GM23338 (cell line): ENCODE results near the gene GUCY2C.

Experiments used
- CREB1 ChIP-seq: fragments of 250-450 bp; sonication (Bioruptor Pico); IDR thresholded peaks from 2 replicates; pipeline ENCODE4 v1.5.0; 2020; ENCODE audit warnings: low read depth, mild to moderate bottlenecking, moderate library complexity
- EZH2 ChIP-seq: fragments of 200-600 bp; sonication (generic); IDR thresholded peaks from one replicate; pipeline ENCODE4 v1.8.0; 2017; ENCODE audit warnings: antibody characterized with exemption, mild to moderate bottlenecking, low read depth; ENCODE audit not compliant: unreplicated experiment
- EZH2phosphoT487 ChIP-seq: fragments of 200-600 bp; sonication (generic); IDR thresholded peaks from one replicate; pipeline ENCODE4 v1.8.1; 2018; ENCODE audit warnings: antibody characterized with exemption; ENCODE audit not compliant: unreplicated experiment
- NANOG ChIP-seq: IDR thresholded peaks from 2 replicates; pipeline ENCODE4 v1.6.1; 2016; ENCODE audit warnings: antibody characterized with exemption, borderline replicate concordance
- POLR2AphosphoS5 ChIP-seq: IDR thresholded peaks from 2 replicates; pipeline ENCODE4 v1.6.1; 2016; ENCODE audit warnings: antibody characterized with exemption, low read depth
- STAT1 ChIP-seq: IDR thresholded peaks from one replicate; pipeline ENCODE4 v1.6.1; 2016; ENCODE audit warnings: antibody characterized with exemption; ENCODE audit not compliant: unreplicated experiment
- ZNF331 ChIP-seq: fragments of 250-450 bp; sonication (Bioruptor Pico); IDR thresholded peaks from 2 replicates; pipeline ENCODE4 v1.5.0; 2020; ENCODE audit warnings: low read depth, mild to moderate bottlenecking, moderate library complexity
- TF ChIP-seq, protein P1 (sequence below), 2 experiments: fragments of 200-600 bp in 1 of 2; sonication (generic) in 1 of 2; conservative IDR thresholded peaks; 2 replicates each; pipeline versions ENCODE4 v1.5.1 to v1.6.1; 2016 to 2017; ENCODE audit warnings: antibody characterized with exemption in 2 of 2, low read depth in 2 of 2, mild to moderate bottlenecking in 2 of 2, moderate library complexity in 1 of 2
- TF ChIP-seq, protein P2 (sequence below): IDR thresholded peaks from 2 replicates; pipeline ENCODE4 v1.6.1; 2016; ENCODE audit warnings: antibody characterized with exemption
- TF ChIP-seq, protein P3 (sequence below): IDR thresholded peaks from one replicate; pipeline ENCODE4 v1.6.1; 2018; ENCODE audit warnings: antibody characterized with exemption; ENCODE audit not compliant: unreplicated experiment

DNA sequence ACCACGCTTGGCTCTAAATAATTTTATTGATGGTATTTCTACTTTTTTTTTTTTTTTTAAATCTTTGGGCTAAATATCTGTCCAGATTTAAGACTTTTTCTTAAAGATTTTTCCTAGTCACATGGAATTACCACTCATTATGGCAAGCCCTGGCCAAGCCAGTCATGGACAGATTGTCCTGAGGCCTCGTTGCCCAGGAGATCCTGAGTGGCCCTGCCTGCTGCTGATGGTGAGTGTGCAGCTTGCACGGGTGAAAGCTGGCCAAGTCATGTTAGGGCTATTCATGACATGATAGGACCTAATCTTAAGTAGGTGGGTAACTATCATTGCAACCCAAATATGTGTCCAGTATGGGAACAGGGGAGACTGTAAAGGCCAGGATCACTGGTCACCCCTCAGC is 27.8 kb downstream of the GUCY2C start:
- TF ChIP-seq, protein P1, sequence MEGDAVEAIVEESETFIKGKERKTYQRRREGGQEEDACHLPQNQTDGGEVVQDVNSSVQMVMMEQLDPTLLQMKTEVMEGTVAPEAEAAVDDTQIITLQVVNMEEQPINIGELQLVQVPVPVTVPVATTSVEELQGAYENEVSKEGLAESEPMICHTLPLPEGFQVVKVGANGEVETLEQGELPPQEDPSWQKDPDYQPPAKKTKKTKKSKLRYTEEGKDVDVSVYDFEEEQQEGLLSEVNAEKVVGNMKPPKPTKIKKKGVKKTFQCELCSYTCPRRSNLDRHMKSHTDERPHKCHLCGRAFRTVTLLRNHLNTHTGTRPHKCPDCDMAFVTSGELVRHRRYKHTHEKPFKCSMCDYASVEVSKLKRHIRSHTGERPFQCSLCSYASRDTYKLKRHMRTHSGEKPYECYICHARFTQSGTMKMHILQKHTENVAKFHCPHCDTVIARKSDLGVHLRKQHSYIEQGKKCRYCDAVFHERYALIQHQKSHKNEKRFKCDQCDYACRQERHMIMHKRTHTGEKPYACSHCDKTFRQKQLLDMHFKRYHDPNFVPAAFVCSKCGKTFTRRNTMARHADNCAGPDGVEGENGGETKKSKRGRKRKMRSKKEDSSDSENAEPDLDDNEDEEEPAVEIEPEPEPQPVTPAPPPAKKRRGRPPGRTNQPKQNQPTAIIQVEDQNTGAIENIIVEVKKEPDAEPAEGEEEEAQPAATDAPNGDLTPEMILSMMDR (conservative IDR thresholded peaks at IDR 0.05; ENCODE audit: low read depth in 2 of 2) = no peak
- TF ChIP-seq, protein P2, sequence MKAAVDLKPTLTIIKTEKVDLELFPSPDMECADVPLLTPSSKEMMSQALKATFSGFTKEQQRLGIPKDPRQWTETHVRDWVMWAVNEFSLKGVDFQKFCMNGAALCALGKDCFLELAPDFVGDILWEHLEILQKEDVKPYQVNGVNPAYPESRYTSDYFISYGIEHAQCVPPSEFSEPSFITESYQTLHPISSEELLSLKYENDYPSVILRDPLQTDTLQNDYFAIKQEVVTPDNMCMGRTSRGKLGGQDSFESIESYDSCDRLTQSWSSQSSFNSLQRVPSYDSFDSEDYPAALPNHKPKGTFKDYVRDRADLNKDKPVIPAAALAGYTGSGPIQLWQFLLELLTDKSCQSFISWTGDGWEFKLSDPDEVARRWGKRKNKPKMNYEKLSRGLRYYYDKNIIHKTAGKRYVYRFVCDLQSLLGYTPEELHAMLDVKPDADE = no peak
- TF ChIP-seq POLR2AphosphoS5 (no peak), CREB1 (CRISPR knock-in tag) (no peak), NANOG (no peak), STAT1 (no peak), EZH2phosphoT487 (no peak), ZNF331 (CRISPR knock-in tag) (no peak), EZH2 (no peak)
- TF ChIP-seq, protein P3, sequence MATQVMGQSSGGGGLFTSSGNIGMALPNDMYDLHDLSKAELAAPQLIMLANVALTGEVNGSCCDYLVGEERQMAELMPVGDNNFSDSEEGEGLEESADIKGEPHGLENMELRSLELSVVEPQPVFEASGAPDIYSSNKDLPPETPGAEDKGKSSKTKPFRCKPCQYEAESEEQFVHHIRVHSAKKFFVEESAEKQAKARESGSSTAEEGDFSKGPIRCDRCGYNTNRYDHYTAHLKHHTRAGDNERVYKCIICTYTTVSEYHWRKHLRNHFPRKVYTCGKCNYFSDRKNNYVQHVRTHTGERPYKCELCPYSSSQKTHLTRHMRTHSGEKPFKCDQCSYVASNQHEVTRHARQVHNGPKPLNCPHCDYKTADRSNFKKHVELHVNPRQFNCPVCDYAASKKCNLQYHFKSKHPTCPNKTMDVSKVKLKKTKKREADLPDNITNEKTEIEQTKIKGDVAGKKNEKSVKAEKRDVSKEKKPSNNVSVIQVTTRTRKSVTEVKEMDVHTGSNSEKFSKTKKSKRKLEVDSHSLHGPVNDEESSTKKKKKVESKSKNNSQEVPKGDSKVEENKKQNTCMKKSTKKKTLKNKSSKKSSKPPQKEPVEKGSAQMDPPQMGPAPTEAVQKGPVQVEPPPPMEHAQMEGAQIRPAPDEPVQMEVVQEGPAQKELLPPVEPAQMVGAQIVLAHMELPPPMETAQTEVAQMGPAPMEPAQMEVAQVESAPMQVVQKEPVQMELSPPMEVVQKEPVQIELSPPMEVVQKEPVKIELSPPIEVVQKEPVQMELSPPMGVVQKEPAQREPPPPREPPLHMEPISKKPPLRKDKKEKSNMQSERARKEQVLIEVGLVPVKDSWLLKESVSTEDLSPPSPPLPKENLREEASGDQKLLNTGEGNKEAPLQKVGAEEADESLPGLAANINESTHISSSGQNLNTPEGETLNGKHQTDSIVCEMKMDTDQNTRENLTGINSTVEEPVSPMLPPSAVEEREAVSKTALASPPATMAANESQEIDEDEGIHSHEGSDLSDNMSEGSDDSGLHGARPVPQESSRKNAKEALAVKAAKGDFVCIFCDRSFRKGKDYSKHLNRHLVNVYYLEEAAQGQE = no peak
